Breast epithelium (tissue), 4 donors: ENCODE data around the gene AGTPBP1. TPM values are rescaled to one million over a fixed set of nuclear protein-coding genes. Genes with fewer than 3 reads are reported as not detected.

Experiments used
- DNase-seq, 2 donors: peaks; one replicate each; pipeline ENCODE4 v3.0.0-alpha.2; 2019; ENCODE audit warnings: low spot score in 2 of 2
- H3K27ac ChIP-seq, 2 donors: fragments of 200-600 bp; sonication (generic) in 1 of 2; one replicate each; pipeline ENCODE4 v1.5.1; 2016 to 2019; ENCODE audit warnings: mild to moderate bottlenecking in 1 of 2
- H3K27me3 ChIP-seq, 2 donors: fragments of 200-600 bp; sonication (generic) in 1 of 2; one replicate each; pipeline versions ENCODE4 v1.5.1 to v1.6.0; 2017 to 2019; ENCODE audit warnings: control low read depth in 1 of 2, mild to moderate bottlenecking in 1 of 2
- H3K36me3 ChIP-seq: fragments of 200-600 bp; one replicate; pipeline ENCODE4 v1.5.1; 2019
- H3K4me1 ChIP-seq, 2 donors: fragments of 200-600 bp; sonication (generic); one replicate each; pipeline ENCODE4 v1.5.1; 2016 to 2019; ENCODE audit warnings: control low read depth in 1 of 2
- H3K4me3 ChIP-seq, 3 donors: fragments of 200-600 bp; sonication (generic); 1 replicate in 2 of 3; 2 replicates in 1 of 3; pipeline ENCODE4 v1.5.1; 2016 to 2019; ENCODE audit warnings: mild to moderate bottlenecking in 3 of 3, moderate library complexity in 2 of 3
- H3K9me3 ChIP-seq, 2 donors: fragments of 200-600 bp; sonication (generic) in 1 of 2; one replicate each; pipeline ENCODE4 v1.5.1; 2016 to 2019; ENCODE audit warnings: control low read depth in 1 of 2
- CTCF ChIP-seq, 3 donors: fragments of 450-650 bp; IDR thresholded peaks; one replicate each; pipeline ENCODE4 v1.5.1; 2016 to 2017; ENCODE audit warnings: antibody characterized with exemption in 3 of 3, mild to moderate bottlenecking in 3 of 3, moderate library complexity in 3 of 3
- POLR2A ChIP-seq: fragments of 450-650 bp; IDR thresholded peaks from one replicate; pipeline ENCODE4 v1.6.1; 2016; ENCODE audit warnings: antibody characterized with exemption, mild to moderate bottlenecking, moderate library complexity
- POLR2AphosphoS5 ChIP-seq, 3 donors: sonication (generic); formaldehyde crosslinking; IDR thresholded peaks; one replicate each; pipeline ENCODE4 v1.6.1; 2017; ENCODE audit warnings: antibody characterized with exemption in 3 of 3
- intact Hi-C: fragments of 100-400 bp; cut with DNase I; formaldehyde crosslinking; loops from one replicate; pipeline ENCODE4 v1.15.1; 2023; ENCODE audit warnings: low total_unique reads
- total RNA-seq, 3 donors: library from RNA; depleted of rRNA; stranded (reverse); fragments of >200 nt; gene quantifications; one replicate each; pipeline ENCODE4 v1.1.0, GENCODE V29; 2016

AGTPBP1 gene
- total RNA-seq, 3 donors from 2014 or later, result 20.0 to 25.0 (median 21.8) TPM

GRCh38 chr9:85569988-85570387, 171.8 kb downstream of the AGTPBP1 start:
- Histone ChIP-seq H3K4me1 (no peaks in the 10 kb centered on the region), H3K4me3 (no peak overlapping the region), H3K9me3 (no peaks in the 10 kb centered on the region), H3K27me3 (no peaks in the 10 kb centered on the region), H3K27ac (no peak overlapping the region), H3K36me3 (no peaks in the 10 kb centered on the region)
- TF ChIP-seq POLR2A (no peak), CTCF (IDR thresholded peaks at IDR 0.05) (no peak), POLR2AphosphoS5 (IDR thresholded peaks at IDR 0.05) (no peak)
- intact Hi-C loops, result no loop called here
- DNase-seq, result no peak

GRCh38 chr9:85559526-85559925, 182.2 kb downstream of the AGTPBP1 start:
- TF ChIP-seq POLR2AphosphoS5 (IDR thresholded peaks at IDR 0.05) (no peak), POLR2A (no peak), CTCF (IDR thresholded peaks at IDR 0.05) (no peak)
- H3K4me3 ChIP-seq, result no peak overlapping the region
- DNase-seq, result no peak

GRCh38 chr9:85554349-85554748, 187.4 kb downstream of the AGTPBP1 start:
- H3K36me3 ChIP-seq, result no peaks in the 10 kb centered on the region
- intact Hi-C loops, result no loop called here
- H3K27ac ChIP-seq, result no peak overlapping the region
- DNase-seq, result no peak
- H3K4me1 ChIP-seq, result no peaks in the 10 kb centered on the region
- no peak overlapping the region for H3K4me3 ChIP-seq
- no peak for TF ChIP-seq POLR2AphosphoS5 (IDR thresholded peaks at IDR 0.05)
- TF ChIP-seq CTCF (IDR thresholded peaks at IDR 0.05), result no peak
- no peak for TF ChIP-seq POLR2A
- H3K27me3 ChIP-seq, result no peaks in the 10 kb centered on the region
- no peaks in the 10 kb centered on the region for H3K9me3 ChIP-seq

More at GRCh38 chr9:85559526-85559925, 182.2 kb downstream of the AGTPBP1 start:
- Histone ChIP-seq H3K9me3 (no peaks in the 10 kb centered on the region), H3K36me3 (no peaks in the 10 kb centered on the region), H3K27me3 (no peaks in the 10 kb centered on the region), H3K4me1 (no peaks in the 10 kb centered on the region), H3K27ac (no peak overlapping the region)
- intact Hi-C loops, result no loop called here

- no peaks in the 10 kb centered on the region for H3K4me1 ChIP-seq
- intact Hi-C loops, result no loop called here
- H3K36me3 ChIP-seq, result no peaks in the 10 kb centered on the region
- no peaks in the 10 kb centered on the region for H3K9me3 ChIP-seq
- no peak for TF ChIP-seq POLR2AphosphoS5 (IDR thresholded peaks at IDR 0.05)
- H3K27ac ChIP-seq, result no peak overlapping the region
- DNase-seq, result no peak
- H3K27me3 ChIP-seq, result no peaks in the 10 kb centered on the region
- no peak overlapping the region for H3K4me3 ChIP-seq
Measured at GRCh38 chr9:85553475-85553874, 188.3 kb downstream of the AGTPBP1 start.

- Histone ChIP-seq H3K4me3 (no peak overlapping the region), H3K4me1 (no peaks in the 10 kb centered on the region), H3K9me3 (no peaks in the 10 kb centered on the region), H3K27ac (no peak overlapping the region), H3K36me3 (no peaks in the 10 kb centered on the region), H3K27me3 (no peaks in the 10 kb centered on the region)
- no peak for DNase-seq
- TF ChIP-seq CTCF (IDR thresholded peaks at IDR 0.05), result no peak
- no peak for TF ChIP-seq POLR2AphosphoS5 (IDR thresholded peaks at IDR 0.05)
- no peak for TF ChIP-seq POLR2A
- intact Hi-C loops, result no loop called here
Measured at GRCh38 chr9:85547599-85547998, 194.2 kb downstream of the AGTPBP1 start.

GRCh38 chr9:85543196-85543595, 198.6 kb downstream of the AGTPBP1 start:
- intact Hi-C loops, result no loop called here
- Histone ChIP-seq H3K27me3 (no peaks in the 10 kb centered on the region), H3K9me3 (no peaks in the 10 kb centered on the region), H3K4me3 (no peak overlapping the region), H3K4me1 (no peaks in the 10 kb centered on the region), H3K36me3 (no peaks in the 10 kb centered on the region), H3K27ac (no peak overlapping the region)
- TF ChIP-seq POLR2AphosphoS5 (IDR thresholded peaks at IDR 0.05), result no peak
- no peak for TF ChIP-seq CTCF (IDR thresholded peaks at IDR 0.05)
- TF ChIP-seq POLR2A, result no peak
- DNase-seq, result no peak
